ENCODE results near the gene CASQ2. TPM values are rescaled to one million over a fixed set of nuclear protein-coding genes. Genes with fewer than 3 reads are reported as not detected.
"Not testable (repeated sequence)": the region's sequence is repeated elsewhere in the genome, so short reads cannot be mapped to it uniquely, and the experiment has no call there.

Gene CASQ2
- total and polyA plus RNA-seq, 8 donors = 0.32 to 4.8 (median 0.65) TPM

- no peak for ATAC-seq
- intact Hi-C loops (cut with DNase I) = no loop called here
- H3K9me3 ChIP-seq = no peaks in the 10 kb centered on the region
Observed at GRCh38 chr1:115790356-115790755, 21.8 kb upstream of the CASQ2 start.

GRCh38 chr1:115783311-115783710, 14.8 kb upstream of the CASQ2 start:
- H3K27me3 ChIP-seq = no peaks in the 10 kb centered on the region
- TF ChIP-seq, protein P1, sequence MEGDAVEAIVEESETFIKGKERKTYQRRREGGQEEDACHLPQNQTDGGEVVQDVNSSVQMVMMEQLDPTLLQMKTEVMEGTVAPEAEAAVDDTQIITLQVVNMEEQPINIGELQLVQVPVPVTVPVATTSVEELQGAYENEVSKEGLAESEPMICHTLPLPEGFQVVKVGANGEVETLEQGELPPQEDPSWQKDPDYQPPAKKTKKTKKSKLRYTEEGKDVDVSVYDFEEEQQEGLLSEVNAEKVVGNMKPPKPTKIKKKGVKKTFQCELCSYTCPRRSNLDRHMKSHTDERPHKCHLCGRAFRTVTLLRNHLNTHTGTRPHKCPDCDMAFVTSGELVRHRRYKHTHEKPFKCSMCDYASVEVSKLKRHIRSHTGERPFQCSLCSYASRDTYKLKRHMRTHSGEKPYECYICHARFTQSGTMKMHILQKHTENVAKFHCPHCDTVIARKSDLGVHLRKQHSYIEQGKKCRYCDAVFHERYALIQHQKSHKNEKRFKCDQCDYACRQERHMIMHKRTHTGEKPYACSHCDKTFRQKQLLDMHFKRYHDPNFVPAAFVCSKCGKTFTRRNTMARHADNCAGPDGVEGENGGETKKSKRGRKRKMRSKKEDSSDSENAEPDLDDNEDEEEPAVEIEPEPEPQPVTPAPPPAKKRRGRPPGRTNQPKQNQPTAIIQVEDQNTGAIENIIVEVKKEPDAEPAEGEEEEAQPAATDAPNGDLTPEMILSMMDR (IDR thresholded peaks at IDR 0.05) = no peak
- intact Hi-C loops (cut with DNase I) = no loop called here
- H3K4me3 ChIP-seq = no peak overlapping the region
- no peaks in the 10 kb centered on the region for H3K9me3 ChIP-seq
- H3K4me1 ChIP-seq = no peaks in the 10 kb centered on the region
- H3K27ac ChIP-seq = no peak overlapping the region
- ATAC-seq (no peak), DNase-seq (no peak)
- H3K36me3 ChIP-seq = no peaks in the 10 kb centered on the region

More at GRCh38 chr1:115790356-115790755, 21.8 kb upstream of the CASQ2 start:
- Histone ChIP-seq H3K36me3 (no peaks in the 10 kb centered on the region), H3K27ac (no peak overlapping the region), H3K27me3 (peaks cover 0 to 22% of the 10 kb centered on the region in 2 donors), H3K4me3 (no peak overlapping the region), H3K4me1 (no peaks in the 10 kb centered on the region)
- no peak for DNase-seq
- TF ChIP-seq, protein P1 (IDR thresholded peaks at IDR 0.05) = no peak

- TF ChIP-seq, protein P1 (IDR thresholded peaks at IDR 0.05) = no peak
- H3K4me3 ChIP-seq = no peak overlapping the region
- no peaks in the 10 kb centered on the region for H3K4me1 ChIP-seq
- H3K27ac ChIP-seq = no peak overlapping the region
- H3K27me3 ChIP-seq = peaks cover 0 to 4% of the 10 kb centered on the region in 2 donors
- no peaks in the 10 kb centered on the region for H3K36me3 ChIP-seq
- no peaks in the 10 kb centered on the region for H3K9me3 ChIP-seq
- intact Hi-C loops (cut with DNase I) = no loop called here
- ATAC-seq (peak; percentile 95), DNase-seq (no peak)
Observed at GRCh38 chr1:115782571-115783281, 14.2 kb upstream of the CASQ2 start.

GRCh38 chr1:115781851-115782250, 13.3 kb upstream of the CASQ2 start:
- intact Hi-C loops (cut with DNase I) = no loop called here
- ATAC-seq = no peak
- no peaks in the 10 kb centered on the region for H3K4me1 ChIP-seq
- H3K36me3 ChIP-seq = no peaks in the 10 kb centered on the region
- no peaks in the 10 kb centered on the region for H3K9me3 ChIP-seq
- no peak overlapping the region for H3K4me3 ChIP-seq
- no peak overlapping the region for H3K27ac ChIP-seq
- DNase-seq = no peak
- peaks cover 0 to 8% of the 10 kb centered on the region in 2 donors for H3K27me3 ChIP-seq
- TF ChIP-seq, protein P1 (IDR thresholded peaks at IDR 0.05) = no peak

DNA sequence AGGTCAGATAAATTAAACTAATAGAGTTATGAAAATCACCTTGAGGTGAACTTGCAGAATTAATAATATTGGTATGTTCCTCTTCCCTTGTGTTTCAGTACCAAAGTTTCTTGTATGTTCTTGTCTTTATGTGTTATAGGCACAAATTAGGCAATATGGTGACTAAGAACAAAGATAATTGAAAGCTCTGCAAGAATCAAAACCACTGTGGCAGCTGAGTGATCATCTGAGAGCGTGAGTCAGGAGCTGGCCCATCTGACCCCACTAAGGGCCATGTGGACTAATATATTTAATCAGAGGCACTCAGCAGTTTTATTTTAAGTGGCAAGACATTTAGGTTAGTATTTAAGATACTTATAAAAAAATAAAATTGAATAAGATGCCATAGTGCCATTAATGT, 12.8 kb upstream of the CASQ2 start:
- intact Hi-C loops (cut with DNase I) = no loop called here
- TF ChIP-seq, protein P1 (IDR thresholded peaks at IDR 0.05) = no peak
- H3K4me3 ChIP-seq = no peak overlapping the region
- H3K9me3 ChIP-seq = no peaks in the 10 kb centered on the region
- no peak overlapping the region for H3K27ac ChIP-seq
- peak; percentile 39 for ATAC-seq
- no peak for DNase-seq
- H3K27me3 ChIP-seq = peaks cover 0 to 11% of the 10 kb centered on the region in 2 donors
- no peaks in the 10 kb centered on the region for H3K4me1 ChIP-seq
- H3K36me3 ChIP-seq = no peaks in the 10 kb centered on the region

DNA sequence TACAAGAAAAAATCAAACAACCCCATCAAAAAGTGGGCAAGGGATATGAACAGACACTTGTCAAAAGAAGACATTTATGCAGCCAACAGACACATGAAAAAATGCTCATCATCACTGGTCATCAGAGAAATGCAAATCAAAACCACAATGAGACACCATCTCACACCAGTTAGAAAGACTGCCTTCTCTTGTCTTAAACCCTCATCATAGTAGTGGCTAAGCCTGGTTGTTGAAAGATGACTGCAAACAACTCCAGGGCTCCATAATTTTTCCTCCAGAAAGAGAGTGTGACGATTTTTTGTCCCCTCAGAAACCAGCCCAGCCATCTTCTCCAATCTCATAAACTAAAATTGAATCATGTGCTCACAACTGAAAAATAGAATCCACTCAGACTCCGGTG, 12.1 kb upstream of the CASQ2 start:
- H3K4me3 ChIP-seq; intact Hi-C loops (cut with DNase I); H3K4me1 ChIP-seq; ATAC-seq; H3K36me3 ChIP-seq; H3K27ac ChIP-seq; H3K9me3 ChIP-seq; DNase-seq: not testable (repeated sequence)
- peaks cover 0 to 11% of the 10 kb centered on the region in 2 donors for H3K27me3 ChIP-seq

GRCh38 chr1:115779075-115779474, 10.6 kb upstream of the CASQ2 start:
- DNase-seq; ATAC-seq; H3K36me3 ChIP-seq; H3K9me3 ChIP-seq; H3K27ac ChIP-seq; H3K4me1 ChIP-seq; intact Hi-C loops (cut with DNase I); H3K4me3 ChIP-seq: not testable (repeated sequence)
- H3K27me3 ChIP-seq = peaks cover 0 to 11% of the 10 kb centered on the region in 2 donors
